HG02943 (cell line): ENCODE measurements around the gene CHD9NB.
A peak's percentile ranks its signal among the peaks of the same experiment; 100 is the strongest.
"Not testable (repeated sequence)": the region's sequence is repeated elsewhere in the genome, so short reads cannot be mapped to it uniquely, and the experiment has no call there.

ENCODE experiments used
- ATAC-seq: cut with Tn5 transposase; IDR thresholded peaks from one replicate; pipeline ENCODE4 v1.9.1; 2021; ENCODE audit warnings: mild to moderate bottlenecking, low read depth, moderate library complexity; ENCODE audit not compliant: unreplicated experiment

Gene CHD9NB

GRCh38 chr16:53059672-53060071 lies 7.0 kb upstream of the CHD9NB start:
- ATAC-seq, result no peak

DNA sequence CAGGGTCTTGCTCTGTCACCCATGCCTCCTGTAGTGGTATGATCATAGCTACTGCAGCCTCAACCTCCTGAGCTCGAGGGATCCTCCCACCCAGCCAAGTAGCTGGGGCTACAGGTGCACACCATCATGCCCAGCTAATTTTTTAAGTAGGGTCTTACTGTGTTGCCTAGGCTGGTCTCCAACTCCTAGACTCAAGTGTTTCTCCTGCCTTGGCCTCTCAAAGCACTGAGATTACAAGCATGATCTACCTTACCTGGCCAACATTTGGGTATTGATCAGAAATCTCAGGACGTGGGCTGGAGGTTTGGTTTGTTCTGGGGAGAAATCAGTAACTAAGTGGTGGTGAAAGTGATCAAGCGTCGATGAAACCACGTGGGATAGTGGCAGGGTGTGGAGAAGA lies 6.2 kb upstream of the CHD9NB start:
- ATAC-seq, result no peak

DNA sequence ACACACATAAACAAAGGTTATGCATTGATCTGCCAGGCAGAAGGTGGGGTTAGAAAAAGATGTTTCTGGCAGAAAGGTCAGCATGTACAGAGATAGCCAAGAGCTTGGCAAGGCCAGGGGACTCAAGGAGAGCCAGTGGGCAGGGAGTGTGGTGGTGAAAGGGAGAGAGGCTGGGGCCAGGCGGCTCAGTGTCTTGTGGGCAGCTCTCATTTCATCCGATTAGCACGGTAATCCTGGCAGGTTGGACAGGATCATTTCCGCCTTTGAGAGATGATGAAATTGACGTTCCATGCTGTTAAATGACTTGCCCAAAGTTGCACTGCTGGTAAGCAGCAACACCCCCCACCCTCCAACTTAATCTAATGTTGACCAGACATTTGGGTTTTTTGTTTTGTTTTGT lies 5.7 kb upstream of the CHD9NB start:
- no peak for ATAC-seq

- ATAC-seq, result no peak
These were observed 5.0 kb upstream of the CHD9NB start for GRCh38 chr16:53057658-53058057.

- no peak for ATAC-seq
These were observed 3.7 kb upstream of the CHD9NB start for GRCh38 chr16:53056392-53056881.

DNA sequence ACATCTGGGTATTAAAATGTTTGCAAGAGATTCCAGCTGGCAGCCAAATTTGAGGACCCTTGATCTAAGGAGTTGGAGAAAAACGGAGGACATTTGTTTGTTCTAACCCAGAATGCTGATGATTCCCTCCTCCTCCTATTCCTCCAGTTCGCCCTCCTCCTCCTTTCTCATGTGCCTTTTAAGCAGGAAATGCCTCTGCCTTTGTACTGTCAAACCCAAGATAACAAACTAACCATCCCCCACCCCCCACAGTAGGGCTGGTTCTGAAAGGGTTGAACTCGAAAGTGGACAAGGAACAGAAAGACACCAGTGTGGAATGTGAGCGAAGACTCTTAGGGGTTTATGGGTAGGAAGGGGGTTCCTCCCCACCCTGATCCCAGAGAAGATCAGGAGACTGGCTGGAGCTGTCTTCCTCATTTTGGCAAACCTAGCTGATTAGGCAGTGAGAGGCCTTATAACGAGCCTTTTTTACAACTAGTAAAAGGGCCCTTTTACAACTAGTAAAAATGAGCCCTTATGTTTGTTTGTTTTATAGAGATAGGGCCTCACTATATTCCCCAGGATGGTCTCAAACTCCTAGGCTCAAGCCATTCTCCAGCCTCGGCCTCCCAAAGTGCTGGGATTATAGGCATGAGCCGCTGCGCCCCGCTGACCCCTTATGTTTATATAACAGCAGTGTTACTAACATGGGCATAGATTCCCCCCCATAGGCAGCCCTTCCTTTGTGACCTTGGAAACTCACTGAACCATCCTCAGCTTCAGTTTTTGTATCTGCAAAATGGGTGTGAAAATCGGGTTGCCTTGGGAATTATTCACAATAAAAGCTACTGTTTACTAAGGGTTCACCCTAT lies 3.1 kb upstream of the CHD9NB start:
- ATAC-seq, result no peak

GRCh38 chr16:53054670-53055485 lies 2.2 kb upstream of the CHD9NB start, which contains the start of gene CHD9:
Gene CHD9, plus strand, starts transcription at chr16:53054991. Its CDS starts 101,099 bp downstream, at chr16:53156090.
- peak; percentile 64 for ATAC-seq

- peak; percentile 42 for ATAC-seq
These were observed 1.4 kb upstream of the CHD9NB start for GRCh38 chr16:53053967-53054669.

GRCh38 chr16:53051255-53051654 lies 1.4 kb downstream of the CHD9NB start:
- ATAC-seq, result not testable (repeated sequence)

- ATAC-seq, result no peak
These were observed 4.4 kb downstream of the CHD9NB start for GRCh38 chr16:53048139-53048915.

DNA sequence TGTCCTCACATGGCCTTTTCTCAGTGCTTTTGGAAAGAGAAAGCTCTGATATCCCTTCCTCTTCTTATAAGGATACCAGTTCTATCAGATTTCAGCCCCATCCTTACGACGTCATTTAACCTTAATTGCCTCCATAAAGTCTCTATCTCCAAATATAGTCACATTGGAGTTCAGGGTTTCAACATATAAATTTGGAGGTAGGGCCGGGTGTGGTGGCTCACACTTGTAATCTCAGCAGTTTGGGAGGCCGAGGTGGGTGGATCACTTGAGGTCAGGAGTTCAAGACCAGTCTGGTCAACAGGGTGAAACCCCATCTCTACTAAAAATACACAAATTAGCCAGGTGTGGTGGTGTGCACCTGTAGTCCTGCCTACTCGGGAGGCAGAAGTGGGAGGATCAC lies 5.2 kb downstream of the CHD9NB start:
- not testable (repeated sequence) for ATAC-seq

DNA sequence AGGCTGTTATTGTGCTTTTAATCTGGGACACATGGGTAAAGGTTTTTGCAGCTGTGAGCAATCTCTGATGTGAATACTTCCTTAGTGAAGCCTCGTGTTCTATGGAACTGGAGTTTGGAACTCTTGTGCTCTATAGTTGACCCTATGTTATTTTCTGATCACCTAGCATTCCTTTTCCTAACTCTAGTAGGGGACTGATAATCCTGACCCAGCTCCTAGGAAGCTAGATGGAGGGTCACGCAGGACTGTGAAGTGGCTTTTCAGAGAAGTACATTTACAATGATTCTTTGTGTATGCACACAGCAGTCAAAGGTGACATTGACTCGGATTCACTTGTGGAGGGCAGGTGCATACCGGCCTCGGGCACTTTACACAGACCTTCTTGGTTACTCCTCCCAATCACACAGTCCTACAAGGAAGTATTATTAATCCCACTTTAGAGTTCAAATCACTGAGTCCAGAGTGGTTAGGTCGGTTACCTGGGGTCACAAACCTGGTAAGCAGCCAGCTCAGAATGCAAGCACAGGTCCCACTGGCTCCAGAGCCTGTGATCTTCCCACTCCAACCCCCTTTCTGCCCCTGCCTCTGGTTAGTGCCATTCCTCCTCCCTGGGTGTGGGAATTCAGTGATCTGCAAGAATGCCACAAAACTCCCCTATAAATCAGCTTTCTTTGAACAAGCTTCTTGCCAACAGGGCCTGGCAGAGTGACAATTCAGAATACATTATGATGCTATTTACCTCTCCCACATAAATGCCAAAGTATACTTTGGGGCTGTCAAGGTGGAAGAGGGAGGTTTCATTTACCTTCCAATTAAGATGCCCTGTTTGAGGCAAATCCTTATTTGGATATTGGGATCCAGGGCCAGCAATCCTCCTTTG lies 7.1 kb downstream of the CHD9NB start:
- ATAC-seq, result no peak

GRCh38 chr16:53043986-53044601 lies 8.6 kb downstream of the CHD9NB start:
- ATAC-seq, result no peak

GRCh38 chr16:53043428-53043831 lies 9.3 kb downstream of the CHD9NB start:
- ATAC-seq, result no peak

- ATAC-seq, result no peak
These were observed 10.4 kb downstream of the CHD9NB start for GRCh38 chr16:53042235-53042701.

- no peak for ATAC-seq
These were observed 11.2 kb downstream of the CHD9NB start for GRCh38 chr16:53041320-53042051.

GRCh38 chr16:53040788-53041187 lies 11.9 kb downstream of the CHD9NB start:
- ATAC-seq, result no peak

GRCh38 chr16:53036711-53037110 lies 16.0 kb downstream of the CHD9NB start:
- ATAC-seq, result not testable (repeated sequence)
